Measurements from ENCODE around the gene RAB43.

Gene RAB43

DNA sequence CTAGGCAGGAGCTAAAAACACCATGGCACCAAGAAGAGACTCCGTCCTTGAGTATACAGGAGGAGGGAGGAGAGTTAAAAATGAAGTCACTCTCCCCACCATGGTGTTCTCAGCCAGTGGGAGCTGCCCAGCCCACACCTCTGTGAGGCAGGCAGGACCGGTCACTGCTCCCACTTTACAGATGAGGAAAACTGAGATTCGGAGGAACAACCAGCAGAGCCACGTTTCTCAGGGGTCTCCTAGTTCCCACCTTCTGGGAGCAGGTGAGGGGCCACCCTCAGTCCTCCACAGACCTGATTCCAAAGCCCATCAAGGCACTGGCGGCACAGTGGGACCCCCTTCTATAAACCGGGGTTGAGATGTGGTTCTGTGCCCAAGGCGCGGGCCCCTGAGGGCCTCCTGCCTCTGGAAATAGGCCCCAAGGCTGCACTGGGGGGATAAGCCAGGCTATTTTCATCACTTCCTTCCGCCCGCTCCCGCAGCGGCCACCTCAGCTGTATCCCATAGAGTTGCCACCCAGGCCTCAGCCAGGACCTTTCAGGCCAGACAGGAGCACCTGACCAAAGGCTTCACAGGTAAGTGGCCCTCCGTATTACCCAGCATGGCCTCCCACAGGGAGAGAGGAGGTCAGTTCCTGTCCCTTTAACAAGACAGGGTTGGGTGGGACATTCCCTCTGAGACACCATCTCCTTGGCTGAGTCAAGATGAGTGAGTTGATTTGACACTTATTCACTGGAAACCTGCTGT, 61.2 kb downstream of the RAB43 start, which contains the start of gene GP9:
TSS of gene GP9 (plus strand) at position 504 of the 747 bp plus-strand sequence. CDS start 961 bp downstream, outside the sequence.
- DNase-seq (ENCODE audit: low read depth) = no peak

DNA sequence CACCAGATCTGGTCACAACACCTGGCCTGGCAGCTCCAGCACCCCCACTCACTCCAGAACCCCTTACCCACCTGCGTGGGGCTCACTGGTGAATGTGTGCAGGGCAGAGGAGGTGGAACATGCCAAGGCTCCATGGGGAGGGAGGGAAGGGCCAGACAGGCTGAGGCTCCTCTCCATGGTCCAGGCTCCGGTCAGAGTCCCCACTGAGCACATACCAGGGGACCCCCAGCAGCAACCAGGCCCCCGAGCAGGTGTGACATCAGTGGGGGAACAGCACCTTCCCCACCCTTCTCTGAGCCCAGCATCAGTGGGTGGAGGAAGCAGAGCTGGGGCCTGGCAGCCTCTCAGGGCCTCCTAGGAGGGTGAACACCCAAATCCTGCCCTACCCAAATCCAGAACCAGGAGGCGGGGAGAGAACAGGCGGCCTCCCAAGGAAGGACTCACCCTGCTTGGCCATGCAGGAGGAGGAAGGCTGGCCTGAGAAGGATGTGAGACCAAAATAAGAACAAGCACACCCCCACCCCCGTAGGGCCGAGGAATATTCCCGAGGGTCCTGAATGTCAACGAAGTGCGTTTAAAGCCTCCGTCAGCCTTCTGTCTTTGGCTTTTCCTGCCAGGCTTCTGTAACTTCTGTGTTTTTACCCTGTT, 62.2 kb downstream of the RAB43 start:
- DNase-seq (ENCODE audit: low read depth) = no peak

DNA sequence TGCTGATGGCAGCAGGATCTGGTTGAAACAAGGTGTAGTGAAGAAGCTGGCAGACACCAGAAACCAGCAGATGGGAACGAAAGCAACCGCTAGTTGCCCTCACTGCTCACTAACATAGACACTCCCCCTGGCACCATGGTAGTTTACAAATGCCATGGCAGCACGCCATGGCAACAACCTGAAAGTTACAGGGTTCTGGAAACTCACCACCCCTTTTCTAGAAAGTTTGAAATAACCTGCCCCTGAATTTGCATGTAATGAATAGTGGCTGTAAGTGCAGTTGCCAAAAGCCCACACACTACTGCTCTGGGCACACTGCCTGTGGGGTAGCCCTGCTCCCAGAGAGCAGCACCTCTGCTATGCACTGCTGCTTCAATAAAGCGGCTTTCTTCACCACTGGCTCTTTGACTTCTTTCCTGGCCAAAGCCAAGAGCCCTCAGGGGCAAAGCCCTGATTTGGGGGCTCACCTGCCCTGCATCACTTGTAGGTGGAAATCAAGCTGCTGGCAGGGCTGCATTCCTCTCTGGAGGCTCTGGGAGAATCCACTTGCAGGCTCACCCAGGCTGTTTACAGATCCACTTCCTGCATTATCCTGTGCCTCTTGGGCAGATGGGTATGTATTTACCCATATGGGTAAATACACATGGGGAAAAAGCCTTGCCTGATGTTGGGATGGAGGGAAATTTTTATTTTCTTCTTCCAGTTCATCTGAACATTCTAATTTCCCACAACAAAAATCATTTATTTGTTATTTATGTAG, 63.0 kb downstream of the RAB43 start:
- no peak for DNase-seq (ENCODE audit: low read depth)

DNA sequence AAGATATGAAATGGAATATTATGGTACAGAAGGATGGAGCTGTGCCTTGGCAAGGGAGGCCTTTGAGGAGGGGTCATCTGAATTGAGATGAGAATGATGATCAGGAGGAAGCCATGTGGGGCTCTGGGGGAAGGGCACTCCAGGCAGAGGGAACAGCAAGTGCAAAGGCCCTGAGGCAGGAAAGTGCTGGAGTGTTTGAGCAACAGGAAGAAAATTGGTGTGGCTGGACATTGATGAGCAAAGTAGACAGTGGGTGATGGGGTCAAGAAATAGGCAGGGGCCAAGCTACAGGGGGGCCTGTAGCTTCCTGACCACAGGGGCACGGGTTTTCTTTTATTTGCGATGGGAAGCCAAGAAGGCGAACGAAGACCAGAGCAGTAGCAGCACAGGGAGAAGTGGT, 64.4 kb downstream of the RAB43 start:
- DNase-seq (ENCODE audit: low read depth) = no peak

DNA sequence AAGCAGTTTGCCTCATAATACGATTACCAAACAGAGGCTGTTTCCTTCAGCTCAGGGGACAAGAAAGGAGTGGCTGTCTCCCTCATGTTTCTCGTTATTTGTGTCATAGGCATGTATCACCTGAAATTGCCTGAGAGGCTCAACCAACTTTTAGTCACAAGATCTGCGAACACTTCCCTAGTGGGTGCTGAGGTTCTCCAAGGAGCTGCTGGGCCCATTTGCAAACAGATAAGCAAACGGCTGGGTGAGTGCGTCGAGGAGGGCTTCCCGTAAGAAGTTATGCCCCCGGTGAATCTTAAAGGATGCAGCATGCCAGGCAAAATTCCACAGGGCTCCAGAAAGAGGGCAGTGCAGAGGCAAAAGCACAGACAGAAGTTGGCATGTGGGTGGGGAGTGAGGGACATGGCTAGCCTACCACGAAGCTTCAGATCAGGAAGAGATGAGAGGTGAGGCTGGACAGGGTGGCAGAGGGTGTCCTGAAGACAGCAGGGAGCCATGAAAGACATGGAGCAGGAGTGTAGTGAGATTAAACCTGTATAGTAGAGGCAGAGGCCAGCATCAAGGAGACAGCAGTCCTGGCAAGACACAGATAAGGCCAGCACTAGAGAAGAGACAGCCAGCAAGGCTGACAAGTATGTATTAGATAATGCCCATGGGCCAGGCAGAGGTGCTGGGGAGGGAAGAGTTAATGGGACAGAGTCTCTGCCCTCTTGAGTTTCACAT, 65.0 kb downstream of the RAB43 start:
- no peak for DNase-seq (ENCODE audit: low read depth)

DNA sequence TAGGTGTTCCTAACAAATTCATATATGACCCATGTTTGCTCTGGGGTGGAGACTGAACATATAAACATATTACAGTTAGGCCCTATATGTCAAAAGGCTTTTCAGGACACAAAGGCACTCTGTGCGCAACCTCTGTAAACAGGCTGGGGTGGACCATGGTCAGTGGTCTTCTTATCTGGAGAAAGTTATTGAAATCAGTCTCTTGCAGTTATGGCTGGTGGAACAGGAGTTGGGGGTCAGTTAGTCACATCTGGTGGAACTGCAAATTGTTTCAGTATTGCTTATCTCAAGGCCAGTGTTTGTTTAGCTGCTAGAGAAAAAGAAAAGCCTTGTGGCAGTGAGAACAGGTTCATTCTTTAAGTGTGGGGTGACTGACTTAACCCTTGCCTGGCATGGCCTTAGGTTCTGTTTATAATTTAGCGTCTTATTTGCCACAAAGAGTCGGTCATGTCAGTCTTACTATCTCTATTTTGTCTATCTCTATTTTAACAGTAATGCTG, 66.9 kb downstream of the RAB43 start:
- DNase-seq (ENCODE audit: low read depth) = no peak

DNA sequence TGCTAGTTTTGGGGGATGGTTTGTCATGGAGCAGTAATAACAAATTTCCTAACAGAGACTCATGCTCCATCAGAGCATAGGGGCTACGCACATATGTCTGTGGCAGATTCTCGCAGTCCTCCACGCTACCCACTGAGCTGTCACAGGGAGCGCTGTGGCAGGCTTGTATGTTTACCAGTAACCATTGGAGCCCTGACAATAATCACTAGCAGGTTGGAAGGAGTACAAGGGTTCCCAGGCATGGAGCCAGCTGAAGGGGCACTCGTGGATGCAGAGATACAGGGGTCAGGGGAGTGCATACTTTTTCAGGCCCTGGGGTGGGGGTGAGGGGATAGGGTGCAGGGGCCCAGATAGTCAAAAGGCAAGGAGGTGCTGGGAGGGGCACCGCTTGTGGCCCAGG, 68.9 kb downstream of the RAB43 start:
- DNase-seq (ENCODE audit: low read depth) = no peak

DNA sequence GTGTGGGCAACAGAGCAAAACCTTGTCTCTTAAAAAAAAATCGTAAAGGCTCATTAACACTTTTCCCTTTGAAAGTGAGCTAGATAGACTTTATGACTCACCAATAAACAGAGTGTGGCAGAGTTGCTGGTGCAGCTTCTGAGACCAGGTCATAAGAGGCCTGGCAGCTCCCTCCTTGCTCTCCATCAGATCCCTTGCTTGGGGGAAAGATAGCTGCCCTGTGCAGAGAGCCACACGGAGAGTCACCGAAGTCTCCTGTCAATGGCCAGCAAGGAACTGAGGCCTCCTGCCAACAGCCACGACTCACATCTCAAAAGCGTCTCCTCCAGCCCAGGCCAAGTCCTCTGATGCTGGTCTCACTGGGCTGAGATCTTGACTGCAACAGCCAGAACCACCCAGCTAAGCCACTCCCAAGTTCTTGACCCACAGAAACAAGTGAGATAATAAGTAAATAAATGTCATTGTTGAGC, 69.7 kb downstream of the RAB43 start:
- DNase-seq (ENCODE audit: low read depth) = no peak

DNA sequence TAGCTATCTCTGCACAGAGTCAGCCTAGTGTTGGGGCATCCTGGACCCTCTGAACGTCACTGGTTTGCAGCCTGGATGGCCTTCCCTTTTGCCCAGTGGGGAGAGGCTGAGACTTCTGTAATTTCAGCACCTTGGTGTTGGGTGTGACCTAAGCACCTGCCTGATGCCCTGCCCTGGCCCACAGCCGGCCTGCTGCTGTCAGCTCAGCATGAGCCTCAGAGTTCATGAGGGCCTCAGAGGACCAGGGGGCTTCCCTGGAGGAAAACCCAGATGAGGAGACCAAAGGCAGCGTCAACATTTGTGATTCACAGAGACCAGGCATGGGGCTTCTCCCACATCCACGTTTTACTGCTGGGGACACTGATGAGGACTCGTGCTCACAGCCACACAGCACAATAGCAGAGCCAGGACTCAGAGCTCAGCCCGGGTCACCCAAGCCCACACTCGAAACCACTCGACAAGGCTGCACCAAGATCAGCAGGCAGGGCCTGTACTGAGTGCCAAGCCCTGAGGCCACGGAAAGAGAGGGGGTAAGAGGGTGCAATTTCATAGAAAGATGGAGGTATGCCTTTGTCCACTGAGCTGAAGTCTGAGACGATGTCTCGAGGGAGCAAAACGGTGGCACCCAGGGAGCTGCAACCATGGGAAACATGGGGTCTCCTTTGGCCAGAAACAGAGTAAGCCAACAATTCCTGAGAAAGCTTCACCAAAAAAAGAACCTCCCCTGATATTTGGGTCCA, 70.9 kb downstream of the RAB43 start:
- no peak for DNase-seq (ENCODE audit: low read depth)

DNA sequence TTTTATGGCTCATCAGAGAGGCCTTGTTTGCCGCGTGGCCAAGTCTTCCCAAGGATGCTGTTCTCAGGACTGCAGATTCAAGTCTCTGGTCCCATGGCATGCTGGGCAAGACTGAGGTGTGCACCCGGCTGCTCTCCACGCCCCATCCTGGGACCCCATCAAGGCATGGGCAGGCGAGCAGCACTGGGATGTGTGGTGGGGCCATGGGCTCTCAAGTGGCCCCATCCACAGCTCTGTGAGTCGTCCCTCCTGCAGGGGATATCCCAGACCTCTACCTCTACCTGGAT, 74.1 kb downstream of the RAB43 start:
- no peak for DNase-seq (ENCODE audit: low read depth)

DNA sequence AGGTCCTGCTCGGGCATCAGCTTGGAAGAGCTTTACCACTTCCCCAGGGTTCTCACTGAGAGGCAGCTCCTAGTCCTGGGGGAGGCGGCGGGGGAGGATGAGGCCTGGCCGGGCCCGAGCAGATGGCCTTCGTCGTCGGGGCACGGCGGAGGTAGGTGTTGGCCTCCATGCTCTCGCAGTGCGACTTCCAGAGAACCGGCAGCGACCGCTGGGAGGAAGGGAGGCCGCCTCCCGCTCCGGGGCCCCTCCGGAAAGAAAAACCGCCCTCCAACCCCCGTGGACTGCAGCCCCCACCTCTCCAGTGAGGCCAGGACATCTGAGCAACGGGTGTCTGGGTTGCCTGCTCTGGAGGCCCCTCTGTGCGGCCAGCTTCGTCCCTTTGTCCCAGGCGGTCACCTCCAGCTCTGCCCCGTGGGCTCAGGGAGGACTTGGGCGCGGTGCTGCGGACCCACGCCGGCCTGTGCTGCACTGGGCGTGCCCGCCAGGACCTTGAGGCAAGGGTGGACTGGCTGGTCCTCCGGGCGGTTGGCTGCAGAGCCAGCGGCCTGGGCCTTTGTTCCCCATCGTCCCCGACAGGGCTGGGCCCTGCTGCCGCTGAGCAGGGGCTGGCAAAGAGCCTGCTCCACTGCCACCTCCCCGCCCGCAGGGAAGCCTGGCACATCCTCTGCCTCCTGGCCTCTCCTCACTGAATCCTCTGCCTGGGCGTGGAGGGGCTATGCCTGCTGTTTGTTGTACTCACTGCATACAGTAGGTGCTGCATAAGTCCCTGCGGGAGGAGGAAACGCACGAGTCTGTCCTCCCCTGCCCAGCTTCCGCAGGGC, 74.7 kb downstream of the RAB43 start:
- DNase-seq (ENCODE audit: low read depth) = no peak

DNA sequence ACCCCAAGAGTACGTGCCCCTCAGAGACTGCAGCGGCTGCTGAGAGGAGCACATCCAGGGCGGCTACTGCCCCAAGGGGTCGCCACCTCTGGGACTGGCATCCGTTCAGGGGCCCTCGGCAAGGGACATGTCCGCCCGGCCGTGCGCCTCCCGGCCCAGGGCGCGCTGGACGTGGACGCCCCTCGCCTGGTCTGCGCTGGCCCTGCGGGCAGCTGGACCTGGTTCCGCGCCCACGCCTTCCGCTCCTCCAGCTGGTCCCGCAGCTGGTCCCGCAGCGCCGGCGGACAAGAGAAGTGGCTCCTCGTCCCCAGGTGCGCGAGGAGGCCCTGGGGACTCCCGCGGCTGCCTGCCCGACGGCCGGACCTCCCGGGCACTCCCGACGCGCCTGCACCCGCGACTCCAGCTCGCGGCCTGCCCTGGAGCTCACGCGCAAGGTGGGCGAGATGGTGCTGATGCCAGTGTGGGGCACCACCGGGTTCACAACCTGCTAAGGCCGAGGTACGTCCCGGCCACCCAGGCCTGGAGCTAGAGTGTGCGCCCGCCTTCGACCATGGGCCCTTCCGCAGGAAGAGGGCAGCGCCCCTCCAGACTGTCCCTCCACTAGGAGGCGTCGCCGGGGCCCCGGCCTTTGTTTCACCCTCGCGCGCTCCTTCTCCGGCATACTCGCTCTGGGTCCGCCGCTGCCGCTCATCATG, 75.4 kb downstream of the RAB43 start:
- DNase-seq (ENCODE audit: low read depth) = no peak

DNA sequence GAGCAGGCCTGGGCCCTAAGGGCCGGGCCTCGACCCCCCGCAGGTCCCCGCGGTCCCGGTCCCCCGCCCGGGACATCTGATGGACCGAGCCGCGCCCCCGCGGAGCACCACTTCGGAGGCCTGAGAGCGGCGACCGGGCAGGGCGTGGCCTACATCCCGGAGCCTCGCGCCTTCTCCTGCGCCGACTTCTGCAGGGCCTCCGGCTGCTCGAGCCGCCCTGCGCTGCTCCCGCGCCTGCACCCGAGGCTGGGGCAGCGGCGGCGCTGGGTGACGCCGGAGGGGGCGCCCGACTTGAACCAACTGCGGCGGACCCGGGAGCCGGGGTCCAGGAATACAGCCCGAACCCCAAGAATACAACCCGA, 75.9 kb downstream of the RAB43 start:
- no peak for DNase-seq (ENCODE audit: low read depth)

DNA sequence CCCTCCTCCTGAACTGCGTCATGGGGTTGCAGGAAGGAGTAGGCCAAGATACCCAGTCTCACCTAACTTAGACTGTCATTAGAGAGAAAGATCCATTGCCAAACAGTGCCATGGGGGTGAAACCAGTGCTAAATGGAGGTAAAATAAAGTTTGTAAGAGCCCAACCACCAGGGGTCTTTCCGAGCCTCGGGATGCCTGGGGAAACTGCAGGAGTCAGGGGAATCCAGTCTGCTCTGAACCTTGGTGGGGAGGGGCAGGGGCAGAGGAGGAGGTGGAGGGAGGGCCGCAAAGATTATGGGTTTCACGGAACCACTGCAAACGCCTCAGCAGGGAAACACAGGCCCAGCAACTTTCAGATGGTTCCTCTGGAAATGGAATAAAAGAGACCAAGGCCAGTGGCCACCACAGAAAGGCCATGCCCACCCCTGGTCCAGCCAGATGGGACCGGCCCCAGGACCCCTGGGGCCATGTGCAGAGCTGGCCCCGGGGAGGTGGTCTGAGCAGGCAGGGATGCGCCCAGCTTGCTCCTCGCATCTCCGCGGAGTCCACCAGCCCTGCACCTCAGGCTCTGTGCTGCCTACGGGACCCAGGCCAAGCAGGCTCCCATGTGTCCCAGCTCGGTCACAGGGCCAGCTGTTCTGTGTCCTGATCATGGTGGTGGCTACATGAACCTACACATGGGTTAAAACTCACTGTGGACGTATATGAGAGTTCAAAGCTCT, 80.9 kb downstream of the RAB43 start:
- DNase-seq (ENCODE audit: low read depth) = no peak

DNA sequence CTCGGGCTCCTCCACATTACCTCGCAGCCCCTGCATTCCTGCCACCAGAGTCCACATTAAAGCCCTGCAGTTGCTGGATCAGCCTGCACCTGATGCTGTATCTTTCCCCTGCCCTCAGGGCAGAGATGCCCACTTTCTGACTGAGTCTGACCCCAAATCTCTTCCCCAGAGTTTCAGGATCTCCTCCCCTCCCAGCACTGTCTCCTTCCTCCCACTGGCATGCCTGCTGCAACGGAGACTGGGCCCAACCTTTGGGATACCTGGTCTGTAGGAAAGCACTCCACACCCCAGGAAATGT, 81.6 kb downstream of the RAB43 start:
- no peak for DNase-seq (ENCODE audit: low read depth)

DNA sequence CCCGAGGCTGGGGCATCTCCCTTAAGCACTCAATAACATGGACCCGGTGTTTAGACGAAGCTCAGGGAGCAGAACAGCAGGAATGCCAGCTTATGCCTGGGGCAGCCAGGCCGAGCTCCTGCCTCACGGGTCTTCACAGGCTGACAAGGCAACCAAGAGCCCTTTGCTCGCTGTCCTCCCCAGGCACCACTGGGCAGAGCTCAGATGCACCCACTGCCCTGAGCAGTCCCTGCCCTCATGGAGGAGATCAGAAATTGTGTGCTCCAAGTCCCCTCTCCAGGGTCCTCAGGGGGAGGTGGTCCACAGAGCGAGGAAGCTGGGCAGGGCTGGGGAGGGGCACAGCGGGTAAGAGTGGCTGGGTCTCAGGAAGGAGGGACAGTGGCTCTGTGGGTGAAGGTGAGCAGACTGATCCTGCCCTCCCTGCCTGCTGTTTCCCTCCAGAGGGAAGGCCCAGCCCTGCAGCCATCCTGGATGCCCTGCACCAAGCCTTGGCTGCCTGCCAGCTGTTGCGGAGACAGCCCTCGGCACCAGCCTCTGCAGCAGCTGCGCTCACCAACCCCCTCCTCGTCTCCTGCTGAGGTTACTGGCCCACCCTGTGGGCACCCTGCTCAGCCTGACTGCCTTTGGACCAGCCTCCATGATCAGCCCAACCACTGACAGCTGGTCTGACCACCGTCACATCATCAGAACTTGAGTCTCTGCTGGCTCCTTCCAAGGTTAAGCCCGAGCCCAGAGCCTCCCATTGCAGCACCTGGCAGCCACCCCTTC, 82.1 kb downstream of the RAB43 start:
- no peak for DNase-seq (ENCODE audit: low read depth)

DNA sequence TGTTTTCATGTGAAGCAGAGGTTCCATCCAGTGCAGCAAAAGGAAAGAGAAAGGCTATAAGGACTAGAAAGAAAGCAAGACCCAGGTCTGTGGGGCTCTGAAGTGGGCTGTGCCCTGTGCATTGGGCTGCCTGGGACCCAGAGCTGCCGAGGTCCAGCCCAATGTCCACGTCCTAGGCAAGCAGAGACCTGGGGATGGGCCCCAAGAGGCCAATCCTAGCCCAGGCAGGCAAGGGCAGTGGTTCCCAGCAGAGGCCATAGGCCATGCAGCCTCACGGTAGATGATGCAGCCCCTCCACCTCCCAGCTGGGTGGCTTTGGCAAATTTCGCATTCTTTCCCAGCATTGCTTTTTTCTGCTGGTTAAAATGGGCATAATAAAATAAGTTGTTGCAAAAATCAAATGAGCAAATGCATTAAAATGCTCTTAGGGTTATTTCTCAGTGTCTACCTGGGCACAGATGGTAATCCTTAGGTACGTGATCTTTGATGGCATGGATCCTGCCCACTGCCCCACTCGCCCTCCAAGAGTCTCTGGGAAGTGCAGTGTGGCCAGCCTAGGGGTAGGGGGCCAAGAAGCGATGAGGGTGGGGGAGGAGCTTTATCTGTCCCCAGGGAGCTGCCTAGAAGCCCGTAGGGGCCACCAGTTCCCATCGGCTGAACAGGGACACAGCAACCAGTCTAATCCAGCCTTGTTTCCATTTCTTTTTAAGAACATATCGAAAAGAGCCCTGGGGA, 83.3 kb downstream of the RAB43 start:
- no peak for DNase-seq (ENCODE audit: low read depth)

Data from stimulated activated CD4-positive, alpha-beta T cell treated with anti-CD3 and anti-CD28 coated beads, Interleukin-2, amount 100 ng/mL, for 4 hours (primary cell).